HEK293T (cell line): Measurements from ENCODE around the gene SEC22C.

ENCODE experiments used
- ARNT ChIP-seq: fragments of 450-650 bp; IDR thresholded peaks from 2 replicates; pipeline ENCODE4 v1.6.1; 2017; ENCODE audit warnings: mild to moderate bottlenecking
- FOXA1 ChIP-seq: fragments of 450-650 bp; IDR thresholded peaks from 2 replicates; pipeline ENCODE4 v1.6.1; 2016; ENCODE audit warnings: mild to moderate bottlenecking
- HDGF ChIP-seq: fragments of 450-650 bp; IDR thresholded peaks from 2 replicates; pipeline ENCODE4 v1.6.1; 2017; ENCODE audit warnings: antibody characterized with exemption, borderline replicate concordance
- L3MBTL2 ChIP-seq: fragments of 450-650 bp; conservative IDR thresholded peaks from 2 replicates; pipeline ENCODE4 v1.6.1; 2016; ENCODE audit warnings: mild to moderate bottlenecking
- NFRKB ChIP-seq: fragments of 450-650 bp; IDR thresholded peaks from 2 replicates; pipeline ENCODE4 v1.6.1; 2016; ENCODE audit warnings: mild to moderate bottlenecking, moderate library complexity
- SP1 ChIP-seq: fragments of 450-650 bp; IDR thresholded peaks from 2 replicates; pipeline ENCODE4 v1.6.1; 2017
- SUZ12 ChIP-seq: fragments of 450-650 bp; IDR thresholded peaks from 2 replicates; pipeline ENCODE4 v1.6.1; 2016; ENCODE audit warnings: mild to moderate bottlenecking
- TARDBP ChIP-seq: fragments of 450-650 bp; IDR thresholded peaks from 2 replicates; pipeline ENCODE4 v1.6.1; 2016

- no peak for TF ChIP-seq NFRKB
- TF ChIP-seq SUZ12: no peak
- no peak for TF ChIP-seq HDGF
- no peak for TF ChIP-seq FOXA1
- TF ChIP-seq SP1: no peak
- TF ChIP-seq TARDBP: no peak
- TF ChIP-seq ARNT: no peak
- no peak for TF ChIP-seq L3MBTL2
Measured at GRCh38 chr3:42510325-42510724, 71.4 kb downstream of the SEC22C start.
